Smooth muscle cell (in vitro differentiated cells): ENCODE measurements around the gene CDHR5. TPM values are rescaled to one million over a fixed set of nuclear protein-coding genes. Genes with fewer than 3 reads are reported as not detected.

Source experiments
- DNase-seq: peaks from one replicate; lab custom pipeline; 2025; ENCODE audit not compliant: unreplicated experiment; lab: John Stamatoyannopoulos, UW
- H2AFZ ChIP-seq: fragments of 200-600 bp; sonication (generic); 2 replicates; pipeline ENCODE4 v1.6.0; 2016; ENCODE audit warnings: antibody characterized with exemption, low read depth, mild to moderate bottlenecking
- H3F3A ChIP-seq: fragments of 200-600 bp; sonication (generic); 2 replicates; pipeline ENCODE4 v1.6.0; 2017; ENCODE audit warnings: antibody characterized with exemption, low read depth
- H3K27ac ChIP-seq: fragments of 200-600 bp; sonication (generic); 2 replicates; pipeline ENCODE4 v1.5.1; 2016; ENCODE audit warnings: low read depth, mild to moderate bottlenecking
- H3K27me3 ChIP-seq: fragments of 200-600 bp; sonication (generic); 2 replicates; pipeline ENCODE4 v1.6.1; 2016; ENCODE audit warnings: low read depth, mild to moderate bottlenecking
- H3K36me3 ChIP-seq: fragments of 200-600 bp; sonication (generic); 2 replicates; pipeline ENCODE4 v1.5.1; 2016; ENCODE audit warnings: low read depth
- H3K4me1 ChIP-seq: fragments of 200-600 bp; sonication (generic); 2 replicates; pipeline ENCODE4 v1.5.1; 2016; ENCODE audit warnings: low read depth
- H3K4me2 ChIP-seq: fragments of 200-600 bp; sonication (generic); 2 replicates; pipeline ENCODE4 v1.6.0; 2016; ENCODE audit warnings: mild to moderate bottlenecking
- H3K4me3 ChIP-seq: fragments of 200-600 bp; sonication (generic); 2 replicates; pipeline ENCODE4 v1.5.1; 2016; ENCODE audit warnings: mild to moderate bottlenecking
- H3K79me2 ChIP-seq: fragments of 200-600 bp; sonication (generic); 2 replicates; pipeline ENCODE4 v1.6.0; 2016; ENCODE audit warnings: low read depth, mild to moderate bottlenecking
- H3K9ac ChIP-seq: fragments of 200-600 bp; sonication (generic); 2 replicates; pipeline ENCODE4 v1.6.0; 2016; ENCODE audit warnings: low read depth
- H3K9me3 ChIP-seq: fragments of 200-600 bp; sonication (generic); replicated peaks from 2 replicates; pipeline ENCODE4 v1.5.1; 2016; ENCODE audit warnings: low read depth
- H4K20me1 ChIP-seq: fragments of 200-600 bp; sonication (generic); 2 replicates; pipeline ENCODE4 v1.6.0; 2016; ENCODE audit warnings: low read depth
- WGBS: methylation state at CpG from one replicate; pipeline ENCODE4 v1.1.7; 2016; ENCODE audit warnings: low lambda C conversion rate; 5-methylcytosine and 5-hydroxymethylcytosine counted together
- polyA plus RNA-seq: library from polyadenylated mRNA; unstranded; fragments of >200 nt; fragmentation: Nextera tagmentation; extraction: Ambion mirVana; gene quantifications from 2 replicates; pipeline ENCODE4 v1.2.1, GENCODE V29; 2016
- total RNA-seq: library from RNA; depleted of rRNA; stranded (reverse); fragments of >200 nt; gene quantifications from 2 replicates; pipeline ENCODE4 v1.2.3, GENCODE V29; 2014
- TF ChIP-seq, protein P1 (sequence below): fragments of 200-600 bp; sonication (generic); IDR thresholded peaks from 2 replicates; pipeline ENCODE4 v1.5.1; 2017; ENCODE audit warnings: borderline replicate concordance, mild to moderate bottlenecking, antibody characterized with exemption; ENCODE audit not compliant: insufficient read depth, poor library complexity, severe bottlenecking

The CDHR5 gene
- total and polyA plus RNA-seq, 2 experiments from 2014 or later: not detected

DNA sequence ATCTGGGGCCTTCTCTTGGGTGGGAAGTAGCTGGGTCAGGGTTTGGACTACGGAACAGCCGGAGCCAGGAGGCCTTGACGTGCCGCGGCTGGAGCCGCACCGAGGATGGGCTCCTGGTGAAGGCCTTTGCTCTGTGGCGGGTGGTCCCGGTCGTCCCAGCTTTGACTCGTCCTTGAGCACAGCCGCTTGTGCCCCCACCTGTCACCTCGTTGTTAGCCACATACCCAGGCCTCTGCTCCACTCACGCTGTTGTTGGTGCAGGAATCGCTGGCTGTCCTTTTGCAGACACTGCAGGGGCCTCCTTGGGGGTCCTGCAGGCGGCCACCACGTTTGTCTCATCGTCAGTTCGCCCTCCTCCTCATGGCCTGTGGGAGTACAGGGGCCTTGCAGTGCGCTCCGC is 31.4 kb downstream of the CDHR5 start:
- TF ChIP-seq, protein P1, sequence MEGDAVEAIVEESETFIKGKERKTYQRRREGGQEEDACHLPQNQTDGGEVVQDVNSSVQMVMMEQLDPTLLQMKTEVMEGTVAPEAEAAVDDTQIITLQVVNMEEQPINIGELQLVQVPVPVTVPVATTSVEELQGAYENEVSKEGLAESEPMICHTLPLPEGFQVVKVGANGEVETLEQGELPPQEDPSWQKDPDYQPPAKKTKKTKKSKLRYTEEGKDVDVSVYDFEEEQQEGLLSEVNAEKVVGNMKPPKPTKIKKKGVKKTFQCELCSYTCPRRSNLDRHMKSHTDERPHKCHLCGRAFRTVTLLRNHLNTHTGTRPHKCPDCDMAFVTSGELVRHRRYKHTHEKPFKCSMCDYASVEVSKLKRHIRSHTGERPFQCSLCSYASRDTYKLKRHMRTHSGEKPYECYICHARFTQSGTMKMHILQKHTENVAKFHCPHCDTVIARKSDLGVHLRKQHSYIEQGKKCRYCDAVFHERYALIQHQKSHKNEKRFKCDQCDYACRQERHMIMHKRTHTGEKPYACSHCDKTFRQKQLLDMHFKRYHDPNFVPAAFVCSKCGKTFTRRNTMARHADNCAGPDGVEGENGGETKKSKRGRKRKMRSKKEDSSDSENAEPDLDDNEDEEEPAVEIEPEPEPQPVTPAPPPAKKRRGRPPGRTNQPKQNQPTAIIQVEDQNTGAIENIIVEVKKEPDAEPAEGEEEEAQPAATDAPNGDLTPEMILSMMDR: no peak
- peaks cover 6% of the 10 kb centered on the region for H3K36me3 ChIP-seq

DNA sequence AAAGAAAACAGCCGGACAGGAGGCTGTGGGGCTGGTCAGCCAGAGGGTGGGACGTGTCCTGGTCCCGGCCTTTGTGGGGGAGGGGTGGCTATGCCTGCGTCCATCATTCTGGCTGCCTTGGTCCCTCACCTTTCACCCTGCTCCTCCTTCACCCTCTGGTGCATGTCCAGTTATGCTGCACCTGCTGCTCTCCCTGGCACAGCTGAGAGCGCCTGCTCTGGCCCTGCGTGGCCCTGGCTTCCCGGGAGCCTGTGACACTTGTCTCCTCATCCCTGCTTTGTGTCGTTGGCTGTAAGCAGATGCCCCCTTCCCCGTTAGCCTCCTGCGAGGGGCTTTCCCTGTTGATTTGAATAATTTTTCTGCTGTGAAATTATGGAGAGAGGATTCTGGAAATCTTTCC is 31.8 kb downstream of the CDHR5 start:
- WGBS: 98% methylated on average over 10 of the region's 10 CpGs
- Histone ChIP-seq H3K79me2 (peaks cover 48% of the 10 kb centered on the region), H3K4me1 (no peaks in the 10 kb centered on the region), H4K20me1 (peaks cover 85% of the 10 kb centered on the region), H3K4me2 (no peak overlapping the region), H3K36me3 (peaks cover 6% of the 10 kb centered on the region), H3K9me3 (no peaks in the 10 kb centered on the region), H3K27ac (no peak overlapping the region), H2AFZ (no peak overlapping the region), H3K27me3 (no peaks in the 10 kb centered on the region), H3K9ac (no peak overlapping the region), H3F3A (no peaks in the 10 kb centered on the region), H3K4me3 (no peak overlapping the region)
- TF ChIP-seq, protein P1: no peak
- no peak for DNase-seq

More for the DNA sequence above, 31.4 kb downstream of the CDHR5 start:
- H4K20me1 ChIP-seq: peaks cover 85% of the 10 kb centered on the region
- no peak overlapping the region for H2AFZ ChIP-seq
- DNase-seq: no peak
- no peaks in the 10 kb centered on the region for H3K4me1 ChIP-seq
- no peak overlapping the region for H3K4me2 ChIP-seq
- no peak overlapping the region for H3K4me3 ChIP-seq
- H3K27me3 ChIP-seq: no peaks in the 10 kb centered on the region
- H3K9ac ChIP-seq: no peak overlapping the region
- H3K79me2 ChIP-seq: peaks cover 48% of the 10 kb centered on the region
- no peak overlapping the region for H3K27ac ChIP-seq
- 98% methylated on average over 21 of the region's 21 CpGs for WGBS
- H3F3A ChIP-seq: no peaks in the 10 kb centered on the region
- no peaks in the 10 kb centered on the region for H3K9me3 ChIP-seq

DNA sequence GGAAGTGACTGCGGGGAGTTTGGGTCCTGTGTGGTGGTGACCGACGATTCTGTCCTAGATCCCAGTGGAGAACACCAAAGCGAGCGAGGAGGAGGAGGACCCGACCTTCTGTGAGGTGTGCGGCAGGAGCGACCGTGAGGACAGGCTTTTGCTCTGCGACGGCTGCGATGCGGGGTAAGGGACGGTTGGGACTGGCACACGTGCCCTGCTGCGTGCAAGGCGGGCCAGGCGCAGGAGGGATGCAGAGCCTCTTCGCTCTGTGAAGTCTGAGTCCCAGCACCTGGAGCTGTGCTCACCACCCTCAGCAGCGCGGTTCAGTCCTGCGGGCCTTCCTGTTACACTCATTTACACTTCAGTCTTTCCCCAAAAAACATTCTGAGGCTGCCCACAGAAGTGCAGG is 32.3 kb downstream of the CDHR5 start:
- H3K27me3 ChIP-seq: no peaks in the 10 kb centered on the region
- H3K79me2 ChIP-seq: peaks cover 48% of the 10 kb centered on the region
- H3K9ac ChIP-seq: no peak overlapping the region
- H3K27ac ChIP-seq: no peak overlapping the region
- WGBS: 99% methylated on average over 22 of the region's 22 CpGs
- no peak overlapping the region for H3K4me2 ChIP-seq
- no peaks in the 10 kb centered on the region for H3K9me3 ChIP-seq
- H3F3A ChIP-seq: no peaks in the 10 kb centered on the region
- no peak overlapping the region for H3K4me3 ChIP-seq
- no peak for DNase-seq
- no peak overlapping the region for H2AFZ ChIP-seq
- TF ChIP-seq, protein P1: no peak
- H4K20me1 ChIP-seq: peaks cover 85% of the 10 kb centered on the region
- H3K4me1 ChIP-seq: no peaks in the 10 kb centered on the region
- peaks cover 6% of the 10 kb centered on the region for H3K36me3 ChIP-seq

DNA sequence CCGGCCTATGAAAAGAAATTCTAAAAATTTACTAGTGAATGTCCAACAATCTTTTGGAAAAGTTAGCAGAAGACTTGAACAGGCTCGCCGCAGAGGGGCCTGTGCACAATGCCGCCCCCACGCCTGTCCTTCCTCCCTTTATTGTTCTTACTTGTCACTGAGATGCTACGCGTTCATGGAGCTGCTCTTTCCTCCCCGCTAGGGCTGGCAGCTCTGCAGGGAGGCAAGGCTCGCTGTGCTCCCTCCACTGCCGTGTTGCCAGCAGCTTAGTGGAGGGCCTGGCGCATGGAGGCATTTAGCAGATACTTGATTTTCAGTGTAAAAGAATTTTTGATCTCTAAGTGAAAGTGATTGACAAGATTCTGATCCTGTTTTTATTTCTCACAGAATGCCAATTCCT is 33.8 kb downstream of the CDHR5 start:
- TF ChIP-seq, protein P1: no peak
- H3K27ac ChIP-seq: no peak overlapping the region
- H3K9ac ChIP-seq: no peak overlapping the region
- no peaks in the 10 kb centered on the region for H3F3A ChIP-seq
- no peak overlapping the region for H2AFZ ChIP-seq
- peaks cover 42% of the 10 kb centered on the region for H3K79me2 ChIP-seq
- H3K9me3 ChIP-seq: no peaks in the 10 kb centered on the region
- H3K36me3 ChIP-seq: peaks cover 6% of the 10 kb centered on the region
- no peaks in the 10 kb centered on the region for H3K27me3 ChIP-seq
- no peak overlapping the region for H3K4me3 ChIP-seq
- no peak overlapping the region for H3K4me2 ChIP-seq
- peaks cover 86% of the 10 kb centered on the region for H4K20me1 ChIP-seq
- no peaks in the 10 kb centered on the region for H3K4me1 ChIP-seq
- WGBS: 92% methylated on average over 11 of the region's 11 CpGs
- no peak for DNase-seq
